ENCODE results near the gene MACROD2.

GRCh38 chr20:14609328-14610221 lies 614.3 kb downstream of the MACROD2 start:
- TF ChIP-seq ZNF274 (IDR thresholded peaks at IDR 0.05; ENCODE audit: low read depth, low read length) (no peak), YY1 (IDR thresholded peaks at IDR 0.05; ENCODE audit: insufficient read depth, insufficient read length) (no peak), SUZ12 (IDR thresholded peaks at IDR 0.05; ENCODE audit: extremely low read depth, insufficient read depth, insufficient read length) (no peak)
